ENCODE measurements around the gene FST. TPM values are rescaled to one million over a fixed set of nuclear protein-coding genes. Genes with fewer than 3 reads are reported as not detected.

FST gene
- total RNA-seq, 2 donors from 2014 or later, result 6.0 to 8.4 TPM

- intact Hi-C loops (cut with DNase I), result no loop called here
Measured at GRCh38 chr5:53446908-53447307, 33.5 kb upstream of the FST start.

DNA sequence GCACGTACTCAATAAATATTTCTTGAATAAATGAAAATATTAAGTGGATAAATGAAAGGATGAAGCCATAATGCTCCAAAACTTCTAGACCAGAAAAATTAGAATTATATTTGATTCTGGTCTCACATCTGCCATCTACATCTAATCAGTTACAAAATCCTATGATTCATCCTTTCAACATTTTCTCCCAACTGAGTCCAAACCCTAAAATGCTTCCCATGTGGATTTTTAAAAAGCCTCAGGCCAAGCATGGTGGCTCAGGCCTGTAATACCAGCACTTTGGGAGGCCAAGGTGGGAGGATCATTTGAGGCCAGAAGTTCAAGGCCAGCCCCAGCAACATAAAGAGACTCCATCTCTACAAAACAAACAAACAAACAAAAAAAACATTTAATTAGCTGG is 31.6 kb upstream of the FST start:
- TF ChIP-seq CTCF (IDR thresholded peaks at IDR 0.05) (no peak), POLR2A (IDR thresholded peaks at IDR 0.05) (no peak), POLR2AphosphoS5 (IDR thresholded peaks at IDR 0.05) (no peak)
- Histone ChIP-seq H3K9me3 (no peaks in the 10 kb centered on the region), H3K4me1 (replicated peaks) (no peaks in the 10 kb centered on the region), H3K27me3 (replicated peaks; ENCODE audit: insufficient read depth) (no peaks in the 10 kb centered on the region), H3K4me3 (no peak overlapping the region), H3K36me3 (no peaks in the 10 kb centered on the region), H3K27ac (no peak overlapping the region)
- intact Hi-C loops (cut with DNase I), result no loop called here
- DNase-seq (ENCODE audit: low spot score), result no peak
- 90% methylated on average over 1 of the region's 1 CpG for WGBS

More at GRCh38 chr5:53446908-53447307, 33.5 kb upstream of the FST start:
- TF ChIP-seq POLR2A (IDR thresholded peaks at IDR 0.05) (no peak), POLR2AphosphoS5 (IDR thresholded peaks at IDR 0.05) (no peak), CTCF (IDR thresholded peaks at IDR 0.05) (no peak)
- Histone ChIP-seq H3K27ac (no peak overlapping the region), H3K4me1 (replicated peaks) (no peaks in the 10 kb centered on the region), H3K9me3 (no peaks in the 10 kb centered on the region), H3K4me3 (no peak overlapping the region), H3K27me3 (replicated peaks; ENCODE audit: insufficient read depth) (no peaks in the 10 kb centered on the region), H3K36me3 (no peaks in the 10 kb centered on the region)
- DNase-seq (ENCODE audit: low spot score), result no peak
- WGBS, result 89% methylated on average over 2 of the region's 2 CpGs

DNA sequence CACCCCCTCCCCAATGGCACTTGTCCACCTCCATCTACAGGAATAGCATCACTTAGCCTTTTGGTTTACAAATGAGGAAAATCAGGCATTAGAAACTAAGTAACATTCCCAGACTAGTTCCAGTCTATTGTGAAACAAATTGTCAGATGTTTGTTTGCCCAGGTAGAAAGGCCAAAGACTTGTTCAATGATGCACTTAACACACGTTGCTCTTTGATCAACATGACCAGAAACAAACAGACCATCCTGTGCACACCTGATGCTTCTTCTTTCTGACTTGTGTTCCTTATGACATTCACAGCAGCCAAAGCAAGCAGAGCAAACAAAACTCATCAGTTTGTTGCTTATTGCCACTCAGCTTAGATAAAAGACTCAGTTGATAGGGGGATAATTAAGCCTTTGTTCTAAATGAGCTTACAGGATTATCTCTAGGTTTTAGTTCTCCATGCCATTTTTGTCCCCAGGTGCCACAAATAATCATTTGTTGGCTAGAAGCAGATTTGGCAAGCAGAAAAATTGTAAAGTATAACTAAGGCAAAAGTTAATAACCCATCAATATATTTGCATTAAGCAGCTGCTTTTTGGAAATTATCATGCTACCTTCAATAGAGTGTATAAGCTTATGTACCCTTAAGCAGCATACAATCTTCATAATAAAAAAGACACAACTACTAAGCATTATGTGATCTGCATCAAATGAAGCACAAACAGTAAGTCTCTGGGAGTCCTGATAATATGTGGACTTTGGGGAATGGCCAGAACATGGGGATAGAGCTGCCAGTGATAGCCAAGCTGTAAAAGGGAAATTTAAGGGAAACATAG is 26.3 kb upstream of the FST start:
- 47% methylated on average over 1 of the region's 1 CpG for WGBS

GRCh38 chr5:53454719-53455000 is 25.8 kb upstream of the FST start:
- no peak overlapping the region for H3K27ac ChIP-seq
- intact Hi-C loops (cut with DNase I), result no loop called here
- WGBS, result 100% methylated on average over 1 of the region's 1 CpG

More for the DNA sequence above, 26.3 kb upstream of the FST start:
- Histone ChIP-seq H3K27me3 (replicated peaks; ENCODE audit: insufficient read depth) (no peaks in the 10 kb centered on the region), H3K4me3 (no peak overlapping the region), H3K27ac (no peak overlapping the region), H3K4me1 (replicated peaks) (no peaks in the 10 kb centered on the region), H3K36me3 (no peaks in the 10 kb centered on the region), H3K9me3 (no peaks in the 10 kb centered on the region)
- DNase-seq (ENCODE audit: low spot score), result peak; percentile 12
- TF ChIP-seq CTCF (IDR thresholded peaks at IDR 0.05), result no peak
- TF ChIP-seq POLR2AphosphoS5 (IDR thresholded peaks at IDR 0.05), result peak; percentile 48
- intact Hi-C loops (cut with DNase I), result no loop called here

More at GRCh38 chr5:53454719-53455000, 25.8 kb upstream of the FST start:
- DNase-seq (ENCODE audit: low spot score), result no peak
- no peaks in the 10 kb centered on the region for H3K36me3 ChIP-seq
- TF ChIP-seq POLR2AphosphoS5 (IDR thresholded peaks at IDR 0.05), result no peak
- no peak for TF ChIP-seq CTCF (IDR thresholded peaks at IDR 0.05)
- no peak for TF ChIP-seq POLR2A (IDR thresholded peaks at IDR 0.05)
- H3K27me3 ChIP-seq (replicated peaks; ENCODE audit: insufficient read depth), result no peaks in the 10 kb centered on the region
- no peak overlapping the region for H3K4me3 ChIP-seq
- H3K9me3 ChIP-seq, result no peaks in the 10 kb centered on the region
- H3K4me1 ChIP-seq (replicated peaks), result no peaks in the 10 kb centered on the region

Measured in prostate gland (tissue), 2 donors.